DND-41 (cell line): ENCODE data around the gene OR2J3.

Experiments
- ATAC-seq: fragments of 200-7000 bp; cut with Tn5 transposase; 3 replicates; pipeline ENCODE4 v1.9.1; 2021; ENCODE audit warnings: low read depth; ENCODE audit not compliant: insufficient read depth
- DNase-seq: peaks from one replicate; pipeline ENCODE4 v3.0.0-alpha.2; 2020
- H2AFZ ChIP-seq: 2 replicates; pipeline ENCODE4 v1.6.0; 2012; ENCODE audit warnings: low read depth, low read length
- H3K27ac ChIP-seq: 2 replicates; pipeline ENCODE4 v1.5.1; 2012; ENCODE audit warnings: low read length, inconsistent platforms
- H3K27me3 ChIP-seq: fragments of 200-600 bp; sonication (generic); 2 replicates; pipeline ENCODE4 v1.6.0; 2012; ENCODE audit warnings: low read length, mild to moderate bottlenecking, inconsistent platforms; ENCODE audit not compliant: insufficient read depth, poor library complexity
- H3K36me3 ChIP-seq: 2 replicates; pipeline ENCODE4 v1.5.1; 2012; ENCODE audit warnings: low read length, inconsistent platforms; ENCODE audit not compliant: insufficient read depth
- H3K4me1 ChIP-seq: 2 replicates; pipeline ENCODE4 v1.5.1; 2012; ENCODE audit warnings: mild to moderate bottlenecking, low read length; ENCODE audit not compliant: insufficient read depth
- H3K4me2 ChIP-seq: 2 replicates; pipeline ENCODE4 v1.6.0; 2012; ENCODE audit warnings: mild to moderate bottlenecking, moderate library complexity, low read length, inconsistent platforms; ENCODE audit not compliant: insufficient read depth
- H3K4me3 ChIP-seq, 2 experiments: fragments of 200-600 bp in 1 of 2; shearing (Covaris generic) in 1 of 2; 2 replicates each; pipeline ENCODE4 v1.5.1; 2012 to 2016; ENCODE audit warnings: inconsistent platforms in 2 of 2, low read length in 2 of 2, mild to moderate bottlenecking in 2 of 2, low read depth in 1 of 2, moderate library complexity in 1 of 2
- H3K79me2 ChIP-seq: 2 replicates; pipeline ENCODE4 v1.6.0; 2012; ENCODE audit warnings: low read length, inconsistent platforms; ENCODE audit not compliant: insufficient read depth
- H3K9ac ChIP-seq: 2 replicates; pipeline ENCODE4 v1.6.0; 2012; ENCODE audit warnings: low read depth, mild to moderate bottlenecking, inconsistent platforms, low read length, moderate library complexity
- H3K9me3 ChIP-seq: 2 replicates; pipeline ENCODE4 v1.5.1; 2012; ENCODE audit warnings: low read length, moderate library complexity, mild to moderate bottlenecking, inconsistent platforms; ENCODE audit not compliant: insufficient read depth, severe bottlenecking
- H4K20me1 ChIP-seq: 2 replicates; pipeline ENCODE4 v1.6.0; 2012; ENCODE audit warnings: low read length; ENCODE audit not compliant: insufficient read depth
- CTCF ChIP-seq: IDR thresholded peaks from 2 replicates; pipeline ENCODE4 v1.5.1; 2012; ENCODE audit warnings: borderline replicate concordance, low read length, moderate library complexity, mild to moderate bottlenecking; ENCODE audit not compliant: poor library complexity, severe bottlenecking; ENCODE audit errors: extremely low read depth
- EZH2 ChIP-seq: IDR thresholded peaks from 3 replicates; pipeline ENCODE4 v1.6.1; 2012; ENCODE audit warnings: borderline replicate concordance, low read depth, mild to moderate bottlenecking, moderate library complexity, low read length, inconsistent platforms; ENCODE audit not compliant: severe bottlenecking

Gene OR2J3

GRCh38 chr6:29081312-29081711 is 26.5 kb upstream of the OR2J3 start:
- Histone ChIP-seq H3K4me1 (no peaks in the 10 kb centered on the region), H3K9ac (no peak overlapping the region), H3K79me2 (no peaks in the 10 kb centered on the region), H2AFZ (no peak overlapping the region), H3K9me3 (no peaks in the 10 kb centered on the region), H3K27me3 (peaks cover 5% of the 10 kb centered on the region), H3K27ac (no peak overlapping the region), H3K4me2 (no peak overlapping the region), H3K4me3 (no peak overlapping the region), H3K36me3 (no peaks in the 10 kb centered on the region), H4K20me1 (no peaks in the 10 kb centered on the region)
- TF ChIP-seq CTCF = no peak
- TF ChIP-seq EZH2 = no peak
- ATAC-seq (no peak), DNase-seq (no peak)

GRCh38 chr6:29082457-29082856 is 25.4 kb upstream of the OR2J3 start:
- Histone ChIP-seq H2AFZ (no peak overlapping the region), H4K20me1 (no peaks in the 10 kb centered on the region), H3K9me3 (no peaks in the 10 kb centered on the region), H3K4me1 (no peaks in the 10 kb centered on the region), H3K4me3 (no peak overlapping the region), H3K79me2 (no peaks in the 10 kb centered on the region), H3K27ac (no peak overlapping the region), H3K27me3 (peaks cover 5% of the 10 kb centered on the region), H3K36me3 (no peaks in the 10 kb centered on the region), H3K9ac (no peak overlapping the region), H3K4me2 (no peak overlapping the region)
- ATAC-seq = no peak
- TF ChIP-seq CTCF (no peak), EZH2 (no peak)
- no peak for DNase-seq

GRCh38 chr6:29087213-29087612 is 20.6 kb upstream of the OR2J3 start, which contains the start of gene OR2B3:
Gene OR2B3, minus strand, starts transcription at chr6:29087313. Its CDS starts 65 bp downstream, at chr6:29087248.
- DNase-seq = no peak
- no peak within 1 kb of the TSS for H3K4me3 ChIP-seq
- no peak within 1 kb of the TSS for H3K4me2 ChIP-seq
- no peak within 1 kb of the TSS for H2AFZ ChIP-seq
- no peaks in the 10 kb centered on the region for H3K36me3 ChIP-seq
- no peaks in the 10 kb centered on the region for H4K20me1 ChIP-seq
- no peak within 1 kb of the TSS for H3K9ac ChIP-seq
- no peaks in the 10 kb centered on the region for H3K4me1 ChIP-seq
- no peak for TF ChIP-seq EZH2
- TF ChIP-seq CTCF = no peak
- H3K27ac ChIP-seq = no peak within 1 kb of the TSS
- H3K27me3 ChIP-seq = no peaks in the 10 kb centered on the region
- H3K9me3 ChIP-seq = no peaks in the 10 kb centered on the region
- no peaks in the 10 kb centered on the region for H3K79me2 ChIP-seq
- ATAC-seq = no peak

- H3K4me2 ChIP-seq = no peak overlapping the region
- peaks cover 4% of the 10 kb centered on the region for H3K27me3 ChIP-seq
- H2AFZ ChIP-seq = no peak overlapping the region
- ATAC-seq = no peak
- no peaks in the 10 kb centered on the region for H3K4me1 ChIP-seq
- H3K9ac ChIP-seq = no peak overlapping the region
- no peak for DNase-seq
- no peaks in the 10 kb centered on the region for H3K36me3 ChIP-seq
- no peak overlapping the region for H3K4me3 ChIP-seq
- no peak overlapping the region for H3K27ac ChIP-seq
- TF ChIP-seq EZH2 (no peak), CTCF (no peak)
- no peaks in the 10 kb centered on the region for H3K9me3 ChIP-seq
- H4K20me1 ChIP-seq = no peaks in the 10 kb centered on the region
- H3K79me2 ChIP-seq = no peaks in the 10 kb centered on the region
Observed at GRCh38 chr6:29092957-29093356, 14.9 kb upstream of the OR2J3 start.
